Neural progenitor cell (in vitro differentiated cells): ENCODE data around the gene CCDC80. TPM values are rescaled to one million over a fixed set of nuclear protein-coding genes. Genes with fewer than 3 reads are reported as not detected.

Experiments used
- DNase-seq: peaks from one replicate; pipeline ENCODE4 v3.0.0-alpha.2; 2016; ENCODE audit warnings: low spot score
- H2AFZ ChIP-seq: fragments of 200-600 bp; sonication (generic); replicated peaks from 2 replicates; pipeline ENCODE4 v1.6.1; 2016; ENCODE audit warnings: antibody characterized with exemption
- H3F3A ChIP-seq: fragments of 200-600 bp; sonication (generic); 2 replicates; pipeline ENCODE4 v1.6.1; 2016; ENCODE audit warnings: antibody characterized with exemption, low read depth
- H3K27ac ChIP-seq: fragments of 200-600 bp; sonication (generic); 2 replicates; pipeline ENCODE4 v1.5.1; 2016; ENCODE audit warnings: mild to moderate bottlenecking
- H3K27me3 ChIP-seq: fragments of 200-600 bp; sonication (generic); 2 replicates; pipeline ENCODE4 v1.6.1; 2016; ENCODE audit warnings: mild to moderate bottlenecking, moderate library complexity
- H3K36me3 ChIP-seq: fragments of 200-600 bp; sonication (generic); 2 replicates; pipeline ENCODE4 v1.5.1; 2016
- H3K4me1 ChIP-seq: fragments of 200-600 bp; sonication (generic); 2 replicates; pipeline ENCODE4 v1.6.1; 2016; ENCODE audit warnings: mixed run types
- H3K4me2 ChIP-seq: fragments of 200-600 bp; sonication (generic); 2 replicates; pipeline ENCODE4 v1.6.1; 2016
- H3K4me3 ChIP-seq: fragments of 200-600 bp; sonication (generic); 2 replicates; pipeline ENCODE4 v1.5.1; 2016
- H3K79me2 ChIP-seq: fragments of 200-600 bp; sonication (generic); 2 replicates; pipeline ENCODE4 v1.6.1; 2016; ENCODE audit warnings: low read depth
- H3K9ac ChIP-seq: fragments of 200-600 bp; sonication (generic); 2 replicates; pipeline ENCODE4 v1.6.1; 2016
- H3K9me3 ChIP-seq: fragments of 200-600 bp; sonication (generic); 2 replicates; pipeline ENCODE4 v1.5.1; 2016; ENCODE audit warnings: low read depth
- H4K20me1 ChIP-seq: fragments of 200-600 bp; sonication (generic); 2 replicates; pipeline ENCODE4 v1.6.1; 2016; ENCODE audit warnings: low read depth
- H3K27ac Mint-ChIP-seq: 3 replicates; pipeline ENCODE4 v1.8.0; 2021; ENCODE audit warnings: mixed read lengths
- H3K27me3 Mint-ChIP-seq: 2 replicates; pipeline ENCODE4 v1.8.0; 2022; ENCODE audit warnings: low read depth, mild to moderate bottlenecking, inconsistent platforms, moderate library complexity, mixed read lengths; ENCODE audit not compliant: insufficient read depth
- H3K36me3 Mint-ChIP-seq: 3 replicates; pipeline ENCODE4 v1.8.0; 2021; ENCODE audit warnings: mixed read lengths
- H3K4me1 Mint-ChIP-seq: 3 replicates; pipeline ENCODE4 v1.8.0; 2021; ENCODE audit warnings: mixed read lengths
- H3K4me3 Mint-ChIP-seq: 3 replicates; pipeline ENCODE4 v1.8.0; 2021; ENCODE audit warnings: mild to moderate bottlenecking, moderate library complexity, mixed read lengths
- H3K9me3 Mint-ChIP-seq: 3 replicates; pipeline ENCODE4 v1.8.0; 2020; ENCODE audit warnings: mixed read lengths
- CTCF ChIP-seq: fragments of 200-600 bp; sonication (generic); IDR thresholded peaks from 2 replicates; pipeline ENCODE4 v1.5.1; 2017; ENCODE audit warnings: antibody characterized with exemption, mild to moderate bottlenecking
- EZH2 ChIP-seq: fragments of 200-600 bp; sonication (generic); IDR thresholded peaks from 2 replicates; pipeline ENCODE4 v1.6.1; 2017; ENCODE audit warnings: antibody characterized with exemption, mild to moderate bottlenecking, moderate library complexity
- EZH2phosphoT487 ChIP-seq: fragments of 200-600 bp; sonication (generic); IDR thresholded peaks from 2 replicates; pipeline ENCODE4 v1.6.1; 2017; ENCODE audit warnings: antibody characterized with exemption
- total RNA-seq: library from RNA; depleted of rRNA; stranded (reverse); fragments of >200 nt; gene quantifications from 2 replicates; pipeline ENCODE4 v1.2.3, GENCODE V29; 2015; ENCODE audit warnings: low replicate concordance

CCDC80 gene
- total RNA-seq, 1 donor from 2014 or later = 21.5 TPM

- Histone ChIP-seq H3K4me2 (peak overlapping the region; percentile 36), H3K9me3 (no peaks in the 10 kb centered on the region), H3K4me1 (peaks cover 58% of the 10 kb centered on the region), H3K36me3 (no peaks in the 10 kb centered on the region), H3K27ac (no peak overlapping the region), H3F3A (peaks cover 17% of the 10 kb centered on the region), H3K79me2 (no peaks in the 10 kb centered on the region), H3K27me3 (no peaks in the 10 kb centered on the region), H4K20me1 (no peaks in the 10 kb centered on the region), H2AFZ (peak overlapping the region; percentile 77), H3K9ac (no peak overlapping the region), H3K4me3 (no peak overlapping the region)
- H3K9me3 Mint-ChIP-seq = peaks cover under 1% of the 10 kb centered on the region
- peaks cover 3% of the 10 kb centered on the region for H3K27me3 Mint-ChIP-seq
- H3K27ac Mint-ChIP-seq = no peak overlapping the region
- H3K4me1 Mint-ChIP-seq = peaks cover 11% of the 10 kb centered on the region
- DNase-seq = no peak
- TF ChIP-seq EZH2phosphoT487 (no peak), EZH2 (no peak), CTCF (no peak)
- H3K36me3 Mint-ChIP-seq = peaks cover 7% of the 10 kb centered on the region
- H3K4me3 Mint-ChIP-seq = no peak overlapping the region
Observed at GRCh38 chr3:112643621-112644240, 2.8 kb upstream of the CCDC80 start.

GRCh38 chr3:112642912-112643506 is 2.1 kb upstream of the CCDC80 start:
- Mint-ChIP-seq H3K4me3 (peak overlapping the region; percentile 31), H3K9me3 (peaks cover 2% of the 10 kb centered on the region), H3K4me1 (peaks cover 14% of the 10 kb centered on the region), H3K27ac (peak overlapping the region; percentile 54), H3K27me3 (peaks cover 3% of the 10 kb centered on the region), H3K36me3 (peaks cover 11% of the 10 kb centered on the region)
- H3K27ac ChIP-seq = no peak overlapping the region
- H3F3A ChIP-seq = peaks cover 17% of the 10 kb centered on the region
- no peaks in the 10 kb centered on the region for H4K20me1 ChIP-seq
- H3K27me3 ChIP-seq = no peaks in the 10 kb centered on the region
- no peak overlapping the region for H3K9ac ChIP-seq
- peak; percentile 90 for DNase-seq
- H3K4me2 ChIP-seq = peak overlapping the region; percentile 36
- H2AFZ ChIP-seq = peak overlapping the region; percentile 77
- H3K4me3 ChIP-seq = no peak overlapping the region
- TF ChIP-seq CTCF (peak; percentile 84), EZH2 (no peak)
- no peaks in the 10 kb centered on the region for H3K9me3 ChIP-seq
- H3K36me3 ChIP-seq = no peaks in the 10 kb centered on the region
- no peaks in the 10 kb centered on the region for H3K79me2 ChIP-seq
- peaks cover 56% of the 10 kb centered on the region for H3K4me1 ChIP-seq

GRCh38 chr3:112640276-112640929 is 540 bp downstream of the CCDC80 start:
- Histone ChIP-seq H2AFZ (peak overlapping the region; percentile 37), H3F3A (peaks cover 23% of the 10 kb centered on the region), H4K20me1 (no peaks in the 10 kb centered on the region), H3K36me3 (no peaks in the 10 kb centered on the region), H3K27me3 (no peaks in the 10 kb centered on the region), H3K9ac (no peak overlapping the region), H3K79me2 (no peaks in the 10 kb centered on the region), H3K9me3 (no peaks in the 10 kb centered on the region), H3K4me2 (peak overlapping the region; percentile 59), H3K4me3 (no peak overlapping the region), H3K4me1 (peaks cover 48% of the 10 kb centered on the region), H3K27ac (peak overlapping the region; percentile 48)
- Mint-ChIP-seq H3K36me3 (peaks cover 31% of the 10 kb centered on the region), H3K9me3 (peaks cover 19% of the 10 kb centered on the region), H3K27me3 (peaks cover 3% of the 10 kb centered on the region), H3K4me3 (no peak overlapping the region), H3K27ac (no peak overlapping the region), H3K4me1 (peaks cover 27% of the 10 kb centered on the region)
- TF ChIP-seq EZH2phosphoT487 = no peak
- no peak for TF ChIP-seq EZH2
- DNase-seq = peak; percentile 47
